ENCODE data around the gene MTCH1. TPM values are rescaled to one million over a fixed set of nuclear protein-coding genes. Genes with fewer than 3 reads are reported as not detected.
A peak's percentile ranks its signal among the peaks of the same experiment; 100 is the strongest.

The MTCH1 gene
- total and polyA plus RNA-seq, 9 of the 15 experiments (the other 6 are each of a cell fraction or from before 2014, with no cell fraction given) = 7.9 to 161 (median 118) TPM

GRCh38 chr6:37021356-37022129, 35.5 kb upstream of the MTCH1 start (continued):
- TF ChIP-seq, protein P1, sequence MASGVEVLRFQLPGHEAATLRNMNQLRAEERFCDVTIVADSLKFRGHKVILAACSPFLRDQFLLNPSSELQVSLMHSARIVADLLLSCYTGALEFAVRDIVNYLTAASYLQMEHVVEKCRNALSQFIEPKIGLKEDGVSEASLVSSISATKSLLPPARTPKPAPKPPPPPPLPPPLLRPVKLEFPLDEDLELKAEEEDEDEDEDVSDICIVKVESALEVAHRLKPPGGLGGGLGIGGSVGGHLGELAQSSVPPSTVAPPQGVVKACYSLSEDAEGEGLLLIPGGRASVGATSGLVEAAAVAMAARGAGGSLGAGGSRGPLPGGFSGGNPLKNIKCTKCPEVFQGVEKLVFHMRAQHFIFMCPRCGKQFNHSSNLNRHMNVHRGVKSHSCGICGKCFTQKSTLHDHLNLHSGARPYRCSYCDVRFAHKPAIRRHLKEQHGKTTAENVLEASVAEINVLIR (CRISPR knock-in tag; IDR thresholded peaks at IDR 0.05) = no peak
- TF ChIP-seq, protein P2, sequence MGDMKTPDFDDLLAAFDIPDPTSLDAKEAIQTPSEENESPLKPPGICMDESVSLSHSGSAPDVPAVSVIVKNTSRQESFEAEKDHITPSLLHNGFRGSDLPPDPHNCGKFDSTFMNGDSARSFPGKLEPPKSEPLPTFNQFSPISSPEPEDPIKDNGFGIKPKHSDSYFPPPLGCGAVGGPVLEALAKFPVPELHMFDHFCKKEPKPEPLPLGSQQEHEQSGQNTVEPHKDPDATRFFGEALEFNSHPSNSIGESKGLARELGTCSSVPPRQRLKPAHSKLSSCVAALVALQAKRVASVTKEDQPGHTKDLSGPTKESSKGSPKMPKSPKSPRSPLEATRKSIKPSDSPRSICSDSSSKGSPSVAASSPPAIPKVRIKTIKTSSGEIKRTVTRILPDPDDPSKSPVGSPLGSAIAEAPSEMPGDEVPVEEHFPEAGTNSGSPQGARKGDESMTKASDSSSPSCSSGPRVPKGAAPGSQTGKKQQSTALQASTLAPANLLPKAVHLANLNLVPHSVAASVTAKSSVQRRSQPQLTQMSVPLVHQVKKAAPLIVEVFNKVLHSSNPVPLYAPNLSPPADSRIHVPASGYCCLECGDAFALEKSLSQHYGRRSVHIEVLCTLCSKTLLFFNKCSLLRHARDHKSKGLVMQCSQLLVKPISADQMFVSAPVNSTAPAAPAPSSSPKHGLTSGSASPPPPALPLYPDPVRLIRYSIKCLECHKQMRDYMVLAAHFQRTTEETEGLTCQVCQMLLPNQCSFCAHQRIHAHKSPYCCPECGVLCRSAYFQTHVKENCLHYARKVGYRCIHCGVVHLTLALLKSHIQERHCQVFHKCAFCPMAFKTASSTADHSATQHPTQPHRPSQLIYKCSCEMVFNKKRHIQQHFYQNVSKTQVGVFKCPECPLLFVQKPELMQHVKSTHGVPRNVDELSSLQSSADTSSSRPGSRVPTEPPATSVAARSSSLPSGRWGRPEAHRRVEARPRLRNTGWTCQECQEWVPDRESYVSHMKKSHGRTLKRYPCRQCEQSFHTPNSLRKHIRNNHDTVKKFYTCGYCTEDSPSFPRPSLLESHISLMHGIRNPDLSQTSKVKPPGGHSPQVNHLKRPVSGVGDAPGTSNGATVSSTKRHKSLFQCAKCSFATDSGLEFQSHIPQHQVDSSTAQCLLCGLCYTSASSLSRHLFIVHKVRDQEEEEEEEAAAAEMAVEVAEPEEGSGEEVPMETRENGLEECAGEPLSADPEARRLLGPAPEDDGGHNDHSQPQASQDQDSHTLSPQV (IDR thresholded peaks at IDR 0.05) = 0 out of 2 replicates have a peak, but pooled peaks have one; percentile 33
- TF ChIP-seq, protein P3, sequence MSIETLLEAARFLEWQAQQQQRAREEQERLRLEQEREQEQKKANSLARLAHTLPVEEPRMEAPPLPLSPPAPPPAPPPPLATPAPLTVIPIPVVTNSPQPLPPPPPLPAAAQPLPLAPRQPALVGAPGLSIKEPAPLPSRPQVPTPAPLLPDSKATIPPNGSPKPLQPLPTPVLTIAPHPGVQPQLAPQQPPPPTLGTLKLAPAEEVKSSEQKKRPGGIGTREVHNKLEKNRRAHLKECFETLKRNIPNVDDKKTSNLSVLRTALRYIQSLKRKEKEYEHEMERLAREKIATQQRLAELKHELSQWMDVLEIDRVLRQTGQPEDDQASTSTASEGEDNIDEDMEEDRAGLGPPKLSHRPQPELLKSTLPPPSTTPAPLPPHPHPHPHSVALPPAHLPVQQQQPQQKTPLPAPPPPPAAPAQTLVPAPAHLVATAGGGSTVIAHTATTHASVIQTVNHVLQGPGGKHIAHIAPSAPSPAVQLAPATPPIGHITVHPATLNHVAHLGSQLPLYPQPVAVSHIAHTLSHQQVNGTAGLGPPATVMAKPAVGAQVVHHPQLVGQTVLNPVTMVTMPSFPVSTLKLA (conservative IDR thresholded peaks at IDR 0.05) = no peak
- TF ChIP-seq HCFC1 (IDR thresholded peaks at IDR 0.05; ENCODE audit: low read depth, low read length) (0 out of 2 replicates have a peak, but pooled peaks have one; percentile 8), ZC3H8 (IDR thresholded peaks at IDR 0.05) (no peak), FUS (optimal IDR thresholded peaks at IDR 0.05; ENCODE audit: low read depth, low read length) (no peak), KLF16 (IDR thresholded peaks at IDR 0.05) (peak; percentile 44; the same call in 1 of the 2 replicates), TSC22D4 (tag; IDR thresholded peaks at IDR 0.05) (no peak), MXI1 (IDR thresholded peaks at IDR 0.05; ENCODE audit: low read depth, low read length) (no peak), TOE1 (IDR thresholded peaks at IDR 0.05; ENCODE audit: borderline replicate concordance) (peak; percentile 22; the same call in 1 of the 2 replicates), TOE1 (CRISPR knock-in tag; IDR thresholded peaks at IDR 0.05; ENCODE audit: borderline replicate concordance, low read depth) (no peak), SPI1 (IDR thresholded peaks at IDR 0.05; ENCODE audit: borderline replicate concordance, low read depth, low read length) (peak; percentile 67; the same call in 1 of the 2 replicates), ZHX1 (conservative IDR thresholded peaks at IDR 0.05; ENCODE audit: low read length) (0 out of 2 replicates have a peak, but pooled peaks have one; percentile 28), CHD4 (IDR thresholded peaks at IDR 0.05; ENCODE audit: insufficient read depth, insufficient replicate concordance, low read depth, low read length, poor library complexity, severe bottlenecking) (no peak), ZNF316 (IDR thresholded peaks at IDR 0.05) (peak; percentile 70)
- TF ChIP-seq, protein P4, sequence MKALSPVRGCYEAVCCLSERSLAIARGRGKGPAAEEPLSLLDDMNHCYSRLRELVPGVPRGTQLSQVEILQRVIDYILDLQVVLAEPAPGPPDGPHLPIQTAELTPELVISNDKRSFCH (CRISPR knock-in tag; IDR thresholded peaks at IDR 0.05) = no peak
- TF ChIP-seq, protein P4 (tag; IDR thresholded peaks at IDR 0.05) = no peak
